ENCODE measurements around the gene ANKFN1.

The ANKFN1 gene

DNA sequence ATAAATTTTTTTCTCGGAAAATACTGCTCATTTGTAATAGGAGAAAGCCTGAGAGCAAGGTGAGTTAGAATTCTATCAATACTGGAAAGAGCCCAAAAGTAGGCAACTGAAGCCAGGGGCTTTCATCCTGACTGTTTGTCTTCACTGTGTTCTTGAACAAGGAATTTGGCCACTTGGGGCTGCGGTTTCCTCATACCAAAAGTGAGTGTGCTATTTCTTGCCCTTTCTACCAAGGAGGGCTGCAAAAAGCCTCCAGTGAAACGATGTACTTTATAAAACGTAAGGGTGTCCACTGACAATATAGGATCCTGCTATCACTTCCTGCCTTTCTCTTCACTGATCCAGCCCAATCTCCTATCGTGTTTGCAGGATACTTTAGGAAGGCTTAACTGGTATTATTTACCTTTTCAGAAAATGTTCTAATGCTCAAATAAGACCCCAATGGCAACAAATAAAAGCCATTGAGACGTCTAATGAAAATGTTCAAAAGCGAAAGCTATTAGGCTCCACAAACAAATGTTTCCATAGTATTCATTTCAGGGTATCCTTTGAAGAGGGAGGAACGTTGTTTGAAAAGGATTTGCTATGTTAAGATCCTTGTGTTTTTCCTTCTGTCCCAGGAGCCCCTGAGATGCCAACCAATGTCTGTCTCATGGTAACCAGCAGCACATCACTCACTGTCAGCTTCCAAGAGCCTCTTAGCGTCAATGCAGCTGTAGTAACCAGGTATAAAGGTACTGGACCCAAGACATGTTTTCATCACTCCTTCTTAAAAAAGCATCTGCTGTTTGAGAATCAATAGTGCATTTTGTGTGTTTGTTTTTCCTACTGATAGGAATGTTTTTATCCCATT is 220.9 kb downstream of the ANKFN1 start:
- no peak for DNase-seq
- TF ChIP-seq EZH2 (optimal IDR thresholded peaks at IDR 0.05; ENCODE audit: low read depth, low read length) = no peak
- no peak for TF ChIP-seq EZH2phosphoT487 (IDR thresholded peaks at IDR 0.05; ENCODE audit: low read length)
- TF ChIP-seq, protein P1, sequence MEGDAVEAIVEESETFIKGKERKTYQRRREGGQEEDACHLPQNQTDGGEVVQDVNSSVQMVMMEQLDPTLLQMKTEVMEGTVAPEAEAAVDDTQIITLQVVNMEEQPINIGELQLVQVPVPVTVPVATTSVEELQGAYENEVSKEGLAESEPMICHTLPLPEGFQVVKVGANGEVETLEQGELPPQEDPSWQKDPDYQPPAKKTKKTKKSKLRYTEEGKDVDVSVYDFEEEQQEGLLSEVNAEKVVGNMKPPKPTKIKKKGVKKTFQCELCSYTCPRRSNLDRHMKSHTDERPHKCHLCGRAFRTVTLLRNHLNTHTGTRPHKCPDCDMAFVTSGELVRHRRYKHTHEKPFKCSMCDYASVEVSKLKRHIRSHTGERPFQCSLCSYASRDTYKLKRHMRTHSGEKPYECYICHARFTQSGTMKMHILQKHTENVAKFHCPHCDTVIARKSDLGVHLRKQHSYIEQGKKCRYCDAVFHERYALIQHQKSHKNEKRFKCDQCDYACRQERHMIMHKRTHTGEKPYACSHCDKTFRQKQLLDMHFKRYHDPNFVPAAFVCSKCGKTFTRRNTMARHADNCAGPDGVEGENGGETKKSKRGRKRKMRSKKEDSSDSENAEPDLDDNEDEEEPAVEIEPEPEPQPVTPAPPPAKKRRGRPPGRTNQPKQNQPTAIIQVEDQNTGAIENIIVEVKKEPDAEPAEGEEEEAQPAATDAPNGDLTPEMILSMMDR (IDR thresholded peaks at IDR 0.05; ENCODE audit: low read length) = no peak
- no peaks in the 10 kb centered on the region for H3K9me3 ChIP-seq (replicated peaks; ENCODE audit: insufficient read depth, low read length)
- H4K20me1 ChIP-seq (ENCODE audit: insufficient read depth, low read length) = no peaks in the 10 kb centered on the region
- no peak overlapping the region for H3K4me3 ChIP-seq (ENCODE audit: low read length)
- H3K27me3 ChIP-seq (replicated peaks; ENCODE audit: insufficient read depth, low read length) = no peaks in the 10 kb centered on the region
- H3F3A ChIP-seq (ENCODE audit: insufficient read depth, low read length) = no peaks in the 10 kb centered on the region
- H3K9me2 ChIP-seq (replicated peaks; ENCODE audit: insufficient read depth, low read length) = no peaks in the 10 kb centered on the region
- no peak overlapping the region for H3K9ac ChIP-seq (ENCODE audit: low read length)
- H3K4me1 ChIP-seq (ENCODE audit: low read length) = no peaks in the 10 kb centered on the region
- H3K79me2 ChIP-seq (ENCODE audit: low read length) = no peaks in the 10 kb centered on the region
- H3K36me3 ChIP-seq (replicated peaks; ENCODE audit: insufficient read depth, low read length) = no peaks in the 10 kb centered on the region
- no peak overlapping the region for H2AFZ ChIP-seq (ENCODE audit: low read length)
- H3K4me2 ChIP-seq (ENCODE audit: low read depth, low read length) = no peak overlapping the region
- H3K27ac ChIP-seq (ENCODE audit: low read length) = no peak overlapping the region

DNA sequence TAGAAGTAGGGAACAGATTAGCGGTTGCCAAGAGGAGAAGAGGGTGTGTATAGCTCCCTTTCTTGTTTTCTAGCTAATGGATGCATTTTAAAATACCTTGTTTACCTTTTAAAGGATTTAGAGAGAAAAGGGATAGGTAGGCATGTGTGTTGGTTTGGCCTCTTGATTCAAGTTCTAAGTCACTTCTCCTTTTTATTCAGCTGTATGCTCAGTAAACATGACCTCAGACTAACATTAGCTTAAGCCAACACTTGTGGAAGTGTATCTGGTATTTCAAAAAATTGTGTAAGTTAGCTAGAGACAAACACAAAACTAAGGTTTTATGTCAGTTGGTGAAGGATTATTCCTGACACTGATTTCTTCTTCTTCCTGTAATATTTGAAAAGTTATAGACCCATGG is 236.1 kb downstream of the ANKFN1 start:
- no peaks in the 10 kb centered on the region for H3K9me2 ChIP-seq (replicated peaks; ENCODE audit: insufficient read depth, low read length)
- H3K4me3 ChIP-seq (ENCODE audit: low read length) = no peak overlapping the region
- H3K9ac ChIP-seq (ENCODE audit: low read length) = no peak overlapping the region
- no peaks in the 10 kb centered on the region for H3K79me2 ChIP-seq (ENCODE audit: low read length)
- H3K9me3 ChIP-seq (replicated peaks; ENCODE audit: insufficient read depth, low read length) = no peaks in the 10 kb centered on the region
- H3K36me3 ChIP-seq (replicated peaks; ENCODE audit: insufficient read depth, low read length) = no peaks in the 10 kb centered on the region
- H4K20me1 ChIP-seq (ENCODE audit: insufficient read depth, low read length) = no peaks in the 10 kb centered on the region
- no peaks in the 10 kb centered on the region for H3F3A ChIP-seq (ENCODE audit: insufficient read depth, low read length)
- H3K4me1 ChIP-seq (ENCODE audit: low read length) = no peaks in the 10 kb centered on the region
- no peak overlapping the region for H3K27ac ChIP-seq (ENCODE audit: low read length)
- H3K4me2 ChIP-seq (ENCODE audit: low read depth, low read length) = no peak overlapping the region
- DNase-seq = no peak
- H3K27me3 ChIP-seq (replicated peaks; ENCODE audit: insufficient read depth, low read length) = no peaks in the 10 kb centered on the region
- no peak overlapping the region for H2AFZ ChIP-seq (ENCODE audit: low read length)
- TF ChIP-seq EZH2 (optimal IDR thresholded peaks at IDR 0.05; ENCODE audit: low read depth, low read length) (no peak), EZH2phosphoT487 (IDR thresholded peaks at IDR 0.05; ENCODE audit: low read length) (no peak)
- TF ChIP-seq, protein P1 (IDR thresholded peaks at IDR 0.05; ENCODE audit: low read length) = no peak

DNA sequence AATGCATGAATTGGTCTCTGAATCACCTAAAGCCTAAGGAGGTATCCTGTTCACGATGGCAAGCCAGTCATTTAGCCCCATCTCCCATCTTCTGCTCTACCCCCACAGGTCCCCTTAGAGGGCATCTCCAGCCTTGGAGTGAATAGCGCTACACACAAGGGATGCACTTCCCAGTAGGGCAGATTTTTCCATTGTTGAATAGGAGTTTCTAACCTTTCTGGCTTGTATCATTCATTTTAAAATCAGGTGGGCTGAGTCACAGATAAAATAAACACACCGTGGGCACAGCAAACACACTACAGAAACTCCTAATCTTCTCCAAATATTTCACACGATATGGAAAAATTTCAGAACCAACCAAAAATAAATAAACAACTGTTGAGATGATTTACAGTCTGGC is 239.0 kb downstream of the ANKFN1 start:
- Histone ChIP-seq H3K79me2 (ENCODE audit: low read length) (no peaks in the 10 kb centered on the region), H3K9me3 (replicated peaks; ENCODE audit: insufficient read depth, low read length) (no peaks in the 10 kb centered on the region), H3F3A (ENCODE audit: insufficient read depth, low read length) (no peaks in the 10 kb centered on the region), H3K27ac (ENCODE audit: low read length) (no peak overlapping the region), H3K27me3 (replicated peaks; ENCODE audit: insufficient read depth, low read length) (no peaks in the 10 kb centered on the region), H3K9ac (ENCODE audit: low read length) (no peak overlapping the region), H3K4me3 (ENCODE audit: low read length) (no peak overlapping the region), H3K36me3 (replicated peaks; ENCODE audit: insufficient read depth, low read length) (no peaks in the 10 kb centered on the region), H3K4me2 (ENCODE audit: low read depth, low read length) (no peak overlapping the region), H2AFZ (ENCODE audit: low read length) (no peak overlapping the region), H3K4me1 (ENCODE audit: low read length) (no peaks in the 10 kb centered on the region), H4K20me1 (ENCODE audit: insufficient read depth, low read length) (no peaks in the 10 kb centered on the region), H3K9me2 (replicated peaks; ENCODE audit: insufficient read depth, low read length) (no peaks in the 10 kb centered on the region)
- DNase-seq = no peak
- TF ChIP-seq EZH2 (optimal IDR thresholded peaks at IDR 0.05; ENCODE audit: low read depth, low read length) (no peak), EZH2phosphoT487 (IDR thresholded peaks at IDR 0.05; ENCODE audit: low read length) (no peak)
- TF ChIP-seq, protein P1 (IDR thresholded peaks at IDR 0.05; ENCODE audit: low read length) = no peak

Data from MM.1S (cell line).